Pancreas (tissue), 10 donors: ENCODE data around the gene ABO. TPM values are rescaled to one million over a fixed set of nuclear protein-coding genes. Genes with fewer than 3 reads are reported as not detected.
"Not testable (repeated sequence)": the region's sequence is repeated elsewhere in the genome, so short reads cannot be mapped to it uniquely, and the experiment has no call there.

Source experiments
- ATAC-seq, 4 donors: fragments of 200-7000 bp; cut with Tn5 transposase; one replicate each; pipeline versions ENCODE4 v1.8.0 to v1.9.1; 2020; ENCODE audit warnings: mild to moderate bottlenecking in 4 of 4, moderate library complexity in 4 of 4
- DNase-seq, 6 donors: peaks; one replicate each; pipeline ENCODE4 v3.0.0-alpha.2; 2020
- FAIRE-seq: peaks from 2 replicates; lab custom pipeline; 2012; peaks lifted over from hg19 to GRCh38; lab: Jason Lieb, UNC
- H3K27ac ChIP-seq, 4 donors: fragments of 200-600 bp; sonication (generic); 1 replicate in 3 of 4; 2 replicates in 1 of 4; pipeline versions ENCODE4 v1.5.0 to v1.8.0; 2020
- H3K27me3 ChIP-seq, 4 donors: fragments of 200-600 bp; one replicate each; pipeline ENCODE4 v1.8.0; 2021
- H3K36me3 ChIP-seq, 3 donors: fragments of 200-600 bp; sonication (generic) in 1 of 3; one replicate each; pipeline versions ENCODE4 v1.5.0 to v1.8.0; 2020 to 2021
- H3K4me1 ChIP-seq, 3 donors: fragments of 200-600 bp; one replicate each; pipeline ENCODE4 v1.8.0; 2021
- H3K4me3 ChIP-seq, 4 donors: fragments of 200-600 bp; sonication (generic) in 2 of 4; one replicate each; pipeline versions ENCODE4 v1.5.0 to v1.8.0; 2020 to 2021
- H3K9me3 ChIP-seq, 4 donors: fragments of 200-600 bp; one replicate each; pipeline ENCODE4 v1.8.0; 2021
- WGBS, 2 donors: extraction: QIAGEN DNeasy Blood & Tissue Kit; methylation state at CpG; one replicate each; pipeline ENCODE4 v1.1.7; 2013; 5-methylcytosine and 5-hydroxymethylcytosine counted together
- intact Hi-C, 3 donors: fragments of 100-400 bp; cut with DNase I; formaldehyde crosslinking; loops; one replicate each; pipeline versions ENCODE4 v1.11.1 to v1.14.2; 2022
- polyA plus RNA-seq, 2 donors: library from polyadenylated mRNA; stranded (reverse); fragments of 200-250 nt; gene quantifications; one replicate each; pipeline ENCODE4 v1.2.3, GENCODE V29; 2013
- total RNA-seq, 6 donors: library from RNA; stranded (reverse); fragmentation: NEBNext Ultra II Directional in 4 of 6; extraction: Animal tissue kit (Norgen Biotek cat#: 25700) in 4 of 6; gene quantifications; one replicate each; pipeline versions ENCODE4 v1.2.1 to v1.2.4, GENCODE V29; 2021 to 2023
- TF ChIP-seq, protein P1 (sequence below), 4 donors: fragments of 200-600 bp; sonication (generic) in 3 of 4; IDR thresholded peaks; one replicate each; pipeline versions ENCODE4 v1.5.0 to v1.8.0; 2021; ENCODE audit warnings: antibody characterized with exemption in 4 of 4
- donor health status: healthy with polysubstance abuse.
- donor health status: DM: no; HTN: no; CAD: no; lungs with moderate emphysema.
- donor health status: DM: no; HTN: no; CAD: no.
- donor health status: control.
- donor health status: control.
- donor health status: Bipolar disorder and iron deficiency.
- donor health status: DM: yes; HTN: yes; CAD: no.
- donor health status: DM: no; HTN: no; CAD: no.
- donor health status: DM: no; HTN: no; CAD: no.
- donor health status: DM: yes; HTN: yes; CAD: no.

The ABO gene
- total and polyA plus RNA-seq, 8 donors: 2.1 to 10.2 (median 5.4) TPM

DNA sequence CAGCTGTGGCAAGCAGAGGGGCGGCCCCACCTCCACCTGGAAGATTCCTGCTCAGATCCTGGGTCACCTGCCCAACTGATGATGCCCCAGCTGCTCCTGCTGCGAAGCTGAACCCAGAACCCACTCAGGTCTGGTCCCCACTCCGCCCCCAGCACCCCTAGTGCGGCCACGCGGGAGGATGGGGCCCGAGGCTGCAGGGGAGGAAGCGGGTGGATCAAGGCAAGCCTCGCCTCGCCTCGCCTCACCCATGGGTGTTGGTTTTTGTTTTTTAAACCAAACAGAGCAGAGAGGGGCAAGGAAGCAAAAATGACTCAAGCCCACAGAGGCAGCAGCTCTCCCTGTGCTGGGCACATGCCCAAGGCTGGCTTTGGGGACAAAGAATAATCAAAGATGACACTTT, 23.2 kb downstream of the ABO start:
- Histone ChIP-seq H3K27ac (no peak overlapping the region), H3K27me3 (no peaks in the 10 kb centered on the region), H3K4me1 (no peaks in the 10 kb centered on the region), H3K4me3 (no peak overlapping the region), H3K36me3 (no peaks in the 10 kb centered on the region), H3K9me3 (no peaks in the 10 kb centered on the region)
- WGBS, 2 donors: 91 to 92% methylated on average over 11 of the region's 11 CpGs
- no peak for DNase-seq
- ATAC-seq: peak in 1 of 4 donors; percentile 22
- TF ChIP-seq, protein P1, sequence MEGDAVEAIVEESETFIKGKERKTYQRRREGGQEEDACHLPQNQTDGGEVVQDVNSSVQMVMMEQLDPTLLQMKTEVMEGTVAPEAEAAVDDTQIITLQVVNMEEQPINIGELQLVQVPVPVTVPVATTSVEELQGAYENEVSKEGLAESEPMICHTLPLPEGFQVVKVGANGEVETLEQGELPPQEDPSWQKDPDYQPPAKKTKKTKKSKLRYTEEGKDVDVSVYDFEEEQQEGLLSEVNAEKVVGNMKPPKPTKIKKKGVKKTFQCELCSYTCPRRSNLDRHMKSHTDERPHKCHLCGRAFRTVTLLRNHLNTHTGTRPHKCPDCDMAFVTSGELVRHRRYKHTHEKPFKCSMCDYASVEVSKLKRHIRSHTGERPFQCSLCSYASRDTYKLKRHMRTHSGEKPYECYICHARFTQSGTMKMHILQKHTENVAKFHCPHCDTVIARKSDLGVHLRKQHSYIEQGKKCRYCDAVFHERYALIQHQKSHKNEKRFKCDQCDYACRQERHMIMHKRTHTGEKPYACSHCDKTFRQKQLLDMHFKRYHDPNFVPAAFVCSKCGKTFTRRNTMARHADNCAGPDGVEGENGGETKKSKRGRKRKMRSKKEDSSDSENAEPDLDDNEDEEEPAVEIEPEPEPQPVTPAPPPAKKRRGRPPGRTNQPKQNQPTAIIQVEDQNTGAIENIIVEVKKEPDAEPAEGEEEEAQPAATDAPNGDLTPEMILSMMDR (IDR thresholded peaks at IDR 0.05): no peak
- no peak for FAIRE-seq
- intact Hi-C loops: no loop called here

DNA sequence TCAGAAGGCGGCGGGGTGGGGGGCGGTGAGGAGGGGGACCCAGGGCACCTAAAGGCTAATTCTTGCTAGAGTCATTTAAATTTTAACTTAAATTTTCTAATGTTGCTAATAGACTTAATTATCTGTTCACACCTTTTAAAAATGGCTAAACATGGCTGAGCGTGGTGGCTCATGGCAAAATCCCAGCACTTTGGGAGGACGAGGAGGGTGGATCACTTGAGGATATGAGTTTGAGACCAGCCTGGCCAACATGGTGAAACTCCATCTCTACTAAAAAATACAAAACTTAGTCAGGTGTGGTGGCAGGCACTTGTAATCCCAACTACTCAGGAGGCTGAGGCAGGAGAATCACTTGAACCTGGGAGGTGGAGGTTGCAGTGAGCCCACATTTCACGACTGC, 23.8 kb downstream of the ABO start:
- H3K36me3 ChIP-seq, FAIRE-seq, DNase-seq, H3K4me3 ChIP-seq, intact Hi-C loops, H3K27me3 ChIP-seq, H3K9me3 ChIP-seq, ATAC-seq, H3K4me1 ChIP-seq, H3K27ac ChIP-seq: not testable (repeated sequence)
- WGBS, 2 donors: 91 to 95% methylated on average over 6 of the region's 6 CpGs

DNA sequence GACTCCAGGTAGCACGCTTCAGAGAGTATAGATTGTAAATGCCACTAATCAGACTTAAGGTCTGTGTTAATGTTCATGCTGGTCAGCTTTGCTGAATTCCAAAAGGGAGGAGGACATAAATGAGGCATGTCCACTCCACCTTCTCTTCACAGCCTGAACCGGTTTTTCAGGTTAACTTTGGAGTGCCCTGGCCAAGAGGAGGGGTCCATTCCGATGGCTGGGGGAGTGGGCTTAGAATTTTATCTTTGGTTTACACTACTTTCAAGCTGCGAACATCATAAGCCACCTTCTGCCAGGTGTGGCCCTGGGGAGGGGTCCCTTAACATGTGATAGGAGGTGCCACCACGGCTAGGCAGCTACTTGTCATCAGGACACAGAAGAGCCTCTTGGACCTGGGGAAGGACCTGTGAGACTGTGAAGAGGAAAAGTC, 24.2 kb downstream of the ABO start:
- FAIRE-seq (no peak), DNase-seq (no peak), ATAC-seq (peak in 2 of 4 donors; percentile 53 to 59)
- no peaks in the 10 kb centered on the region for H3K9me3 ChIP-seq
- H3K36me3 ChIP-seq: no peaks in the 10 kb centered on the region
- H3K4me1 ChIP-seq: no peaks in the 10 kb centered on the region
- intact Hi-C loops: no loop called here
- no peak overlapping the region for H3K4me3 ChIP-seq
- TF ChIP-seq, protein P1 (IDR thresholded peaks at IDR 0.05): no peak
- no peak overlapping the region for H3K27ac ChIP-seq
- WGBS, 2 donors: 34 to 43% methylated on average over 5 of the region's 5 CpGs
- H3K27me3 ChIP-seq: no peaks in the 10 kb centered on the region

DNA sequence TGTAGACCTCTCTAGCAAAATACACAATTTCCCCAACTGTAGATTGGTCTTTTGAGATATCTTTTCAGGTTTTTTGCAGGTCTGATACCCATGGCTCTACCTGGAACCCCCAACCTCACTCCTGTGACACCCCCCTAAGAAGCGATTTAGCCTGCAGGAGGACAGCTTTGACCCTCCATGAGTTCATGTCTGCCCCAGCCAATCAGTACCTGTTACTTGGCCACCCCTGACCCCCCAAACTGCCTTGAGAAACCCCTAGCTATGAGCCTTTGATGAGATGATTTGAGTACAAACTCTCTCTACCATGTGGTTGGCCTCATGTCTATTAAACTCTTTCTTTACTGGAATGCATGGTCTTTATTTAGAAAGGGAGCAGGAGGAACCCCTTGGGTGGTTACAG, 25.7 kb downstream of the ABO start:
- intact Hi-C loops: no loop called here
- no peaks in the 10 kb centered on the region for H3K27me3 ChIP-seq
- DNase-seq: no peak
- no peaks in the 10 kb centered on the region for H3K36me3 ChIP-seq
- no peaks in the 10 kb centered on the region for H3K4me1 ChIP-seq
- no peak overlapping the region for H3K27ac ChIP-seq
- no peak overlapping the region for H3K4me3 ChIP-seq
- H3K9me3 ChIP-seq: no peaks in the 10 kb centered on the region
- 92 to 94% methylated on average over 1 of the region's 1 CpG for WGBS, 2 donors
- no peak for FAIRE-seq
- no peak for ATAC-seq
- TF ChIP-seq, protein P1 (IDR thresholded peaks at IDR 0.05): no peak

DNA sequence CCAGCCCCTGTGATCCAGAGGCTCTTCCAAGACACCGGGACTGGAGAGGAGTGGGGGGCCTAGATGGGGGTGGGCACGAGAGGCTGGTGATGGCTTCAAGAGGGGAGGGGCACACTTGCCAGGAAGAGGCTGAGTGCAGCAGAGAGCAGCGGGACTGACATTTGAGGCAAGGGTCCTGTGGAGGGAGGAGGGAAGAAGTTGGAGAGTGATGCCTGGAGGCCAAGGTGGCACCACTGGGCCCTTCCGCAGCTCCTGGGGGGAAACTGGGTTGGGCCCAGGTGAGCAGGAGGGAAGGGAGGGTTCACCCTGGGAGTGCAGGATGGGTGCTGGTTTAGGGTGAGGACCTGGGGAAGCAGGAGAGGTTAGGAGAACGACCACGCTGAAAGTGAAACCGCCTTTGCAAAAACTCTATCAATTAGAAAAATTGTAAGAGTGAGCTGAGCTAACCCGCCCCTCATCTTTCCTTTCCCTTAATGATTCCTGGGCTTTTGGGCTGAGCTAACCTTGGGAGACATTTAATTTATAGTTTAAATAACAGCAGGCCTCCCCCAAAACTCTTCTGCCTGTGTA, 26.2 kb downstream of the ABO start:
- 86 to 88% methylated on average over 8 of the region's 8 CpGs for WGBS, 2 donors
- Histone ChIP-seq H3K27ac (no peak overlapping the region), H3K4me3 (no peak overlapping the region), H3K36me3 (no peaks in the 10 kb centered on the region), H3K9me3 (no peaks in the 10 kb centered on the region), H3K4me1 (no peaks in the 10 kb centered on the region), H3K27me3 (no peaks in the 10 kb centered on the region)
- no peak for DNase-seq
- TF ChIP-seq, protein P1 (IDR thresholded peaks at IDR 0.05): no peak
- FAIRE-seq: no peak
- intact Hi-C loops: no loop called here
- no peak for ATAC-seq
